A549 (cell line): ENCODE data around the gene DCLRE1B.

Experiments used
- CBX8 ChIP-seq: fragments of 200-600 bp; sonication (generic); IDR thresholded peaks from 2 replicates; pipeline ENCODE4 v1.6.1; 2016
- CEBPB ChIP-seq, 2 experiments: fragments of >200 bp in 1 of 2; sonication (Bioruptor Twin) in 1 of 2; formaldehyde crosslinking in 1 of 2; IDR thresholded peaks; 2 replicates each; pipeline ENCODE4 v1.6.1; 2012 to 2016
- EP300 ChIP-seq, 2 experiments: fragments of >200 bp; sonication (Bioruptor Twin); formaldehyde crosslinking; IDR thresholded peaks; 2 replicates in 1 of 2; 3 replicates in 1 of 2; pipeline ENCODE4 v1.6.1; 2016 to 2017
- FOSL2 ChIP-seq, 2 experiments: fragments of 450-650 bp in 1 of 2; fragments of >200 bp in 1 of 2; sonication (Bioruptor Twin) in 1 of 2; formaldehyde crosslinking; IDR thresholded peaks; 2 replicates each; pipeline versions ENCODE4 v1.5.0 to v1.6.1; 2016 to 2020; ENCODE audit warnings: mild to moderate bottlenecking in 1 of 2, moderate library complexity in 1 of 2
- HDAC2 ChIP-seq: fragments of 200-600 bp; sonication (generic); IDR thresholded peaks from 2 replicates; pipeline ENCODE4 v1.6.1; 2016
- NFE2L2 ChIP-seq: fragments of 150-350 bp; conservative IDR thresholded peaks from 2 replicates; pipeline ENCODE4 v1.6.1; 2014; ENCODE audit warnings: low read length
- RFX5 ChIP-seq: fragments of 450-650 bp; IDR thresholded peaks from 2 replicates; pipeline ENCODE4 v1.7.1; 2014; ENCODE audit warnings: antibody characterized with exemption, mild to moderate bottlenecking, moderate library complexity
- TP53 ChIP-seq: fragments of 250-450 bp; sonication (Bioruptor Pico); IDR thresholded peaks from 2 replicates; pipeline ENCODE4 v1.5.0; 2021; ENCODE audit warnings: mild to moderate bottlenecking, moderate library complexity
- TF ChIP-seq, protein P1 (sequence below): fragments of >200 bp; sonication (Bioruptor Twin); formaldehyde crosslinking; IDR thresholded peaks from 3 replicates; pipeline ENCODE4 v1.5.1; 2016
- TF ChIP-seq, protein P2 (sequence below): fragments of 150-350 bp; IDR thresholded peaks from 2 replicates; pipeline ENCODE4 v1.6.1; 2014; ENCODE audit warnings: low read depth, mild to moderate bottlenecking, low read length
- TF ChIP-seq, protein P3 (sequence below): IDR thresholded peaks from 2 replicates; pipeline ENCODE4 v1.6.1; 2012; ENCODE audit warnings: low read depth, borderline replicate concordance
- TF ChIP-seq, protein P4 (sequence below): fragments of 250-450 bp; sonication (Bioruptor Pico); IDR thresholded peaks from 2 replicates; pipeline ENCODE4 v1.5.0; 2021; ENCODE audit warnings: mild to moderate bottlenecking, moderate library complexity, borderline replicate concordance
- TF ChIP-seq, protein P5 (sequence below): fragments of 250-450 bp; sonication (Bioruptor Pico); IDR thresholded peaks from 2 replicates; pipeline ENCODE4 v1.5.0; 2020; ENCODE audit warnings: low read depth, mild to moderate bottlenecking, moderate library complexity

DNA sequence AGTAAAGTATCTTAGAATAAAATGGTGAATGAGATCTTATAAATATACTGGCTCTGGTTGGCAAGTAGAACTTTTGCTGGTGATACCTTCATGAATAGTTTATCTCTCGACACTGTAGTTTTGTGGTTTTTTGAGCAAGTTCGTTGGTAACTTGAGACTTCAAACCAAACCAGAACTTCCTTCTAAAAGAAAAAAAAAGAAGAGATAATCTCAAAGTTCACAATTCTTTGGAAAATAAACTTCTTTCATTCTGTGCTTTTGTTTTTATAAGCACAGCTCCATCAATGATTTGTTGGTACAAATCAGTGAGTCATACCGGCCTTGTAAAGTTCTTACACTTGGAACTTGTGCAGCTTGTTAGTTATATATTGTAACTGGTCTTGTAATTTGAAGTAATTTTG lies 26.3 kb downstream of the DCLRE1B start:
- TF ChIP-seq, protein P1, sequence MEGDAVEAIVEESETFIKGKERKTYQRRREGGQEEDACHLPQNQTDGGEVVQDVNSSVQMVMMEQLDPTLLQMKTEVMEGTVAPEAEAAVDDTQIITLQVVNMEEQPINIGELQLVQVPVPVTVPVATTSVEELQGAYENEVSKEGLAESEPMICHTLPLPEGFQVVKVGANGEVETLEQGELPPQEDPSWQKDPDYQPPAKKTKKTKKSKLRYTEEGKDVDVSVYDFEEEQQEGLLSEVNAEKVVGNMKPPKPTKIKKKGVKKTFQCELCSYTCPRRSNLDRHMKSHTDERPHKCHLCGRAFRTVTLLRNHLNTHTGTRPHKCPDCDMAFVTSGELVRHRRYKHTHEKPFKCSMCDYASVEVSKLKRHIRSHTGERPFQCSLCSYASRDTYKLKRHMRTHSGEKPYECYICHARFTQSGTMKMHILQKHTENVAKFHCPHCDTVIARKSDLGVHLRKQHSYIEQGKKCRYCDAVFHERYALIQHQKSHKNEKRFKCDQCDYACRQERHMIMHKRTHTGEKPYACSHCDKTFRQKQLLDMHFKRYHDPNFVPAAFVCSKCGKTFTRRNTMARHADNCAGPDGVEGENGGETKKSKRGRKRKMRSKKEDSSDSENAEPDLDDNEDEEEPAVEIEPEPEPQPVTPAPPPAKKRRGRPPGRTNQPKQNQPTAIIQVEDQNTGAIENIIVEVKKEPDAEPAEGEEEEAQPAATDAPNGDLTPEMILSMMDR, result no peak
- TF ChIP-seq, protein P2, sequence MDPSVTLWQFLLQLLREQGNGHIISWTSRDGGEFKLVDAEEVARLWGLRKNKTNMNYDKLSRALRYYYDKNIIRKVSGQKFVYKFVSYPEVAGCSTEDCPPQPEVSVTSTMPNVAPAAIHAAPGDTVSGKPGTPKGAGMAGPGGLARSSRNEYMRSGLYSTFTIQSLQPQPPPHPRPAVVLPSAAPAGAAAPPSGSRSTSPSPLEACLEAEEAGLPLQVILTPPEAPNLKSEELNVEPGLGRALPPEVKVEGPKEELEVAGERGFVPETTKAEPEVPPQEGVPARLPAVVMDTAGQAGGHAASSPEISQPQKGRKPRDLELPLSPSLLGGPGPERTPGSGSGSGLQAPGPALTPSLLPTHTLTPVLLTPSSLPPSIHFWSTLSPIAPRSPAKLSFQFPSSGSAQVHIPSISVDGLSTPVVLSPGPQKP, result no peak
- TF ChIP-seq CBX8 (no peak), CEBPB (IDR thresholded peaks at IDR 0.05) (no peak), EP300 (IDR thresholded peaks at IDR 0.05) (no peak), HDAC2 (no peak), NFE2L2 (no peak), RFX5 (no peak), FOSL2 (IDR thresholded peaks at IDR 0.05) (no peak), FOSL2 (CRISPR knock-in tag; IDR thresholded peaks at IDR 0.05) (no peak), TP53 (no peak)
- TF ChIP-seq, protein P3, sequence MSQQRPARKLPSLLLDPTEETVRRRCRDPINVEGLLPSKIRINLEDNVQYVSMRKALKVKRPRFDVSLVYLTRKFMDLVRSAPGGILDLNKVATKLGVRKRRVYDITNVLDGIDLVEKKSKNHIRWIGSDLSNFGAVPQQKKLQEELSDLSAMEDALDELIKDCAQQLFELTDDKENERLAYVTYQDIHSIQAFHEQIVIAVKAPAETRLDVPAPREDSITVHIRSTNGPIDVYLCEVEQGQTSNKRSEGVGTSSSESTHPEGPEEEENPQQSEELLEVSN, result no peak
- TF ChIP-seq, protein P4, sequence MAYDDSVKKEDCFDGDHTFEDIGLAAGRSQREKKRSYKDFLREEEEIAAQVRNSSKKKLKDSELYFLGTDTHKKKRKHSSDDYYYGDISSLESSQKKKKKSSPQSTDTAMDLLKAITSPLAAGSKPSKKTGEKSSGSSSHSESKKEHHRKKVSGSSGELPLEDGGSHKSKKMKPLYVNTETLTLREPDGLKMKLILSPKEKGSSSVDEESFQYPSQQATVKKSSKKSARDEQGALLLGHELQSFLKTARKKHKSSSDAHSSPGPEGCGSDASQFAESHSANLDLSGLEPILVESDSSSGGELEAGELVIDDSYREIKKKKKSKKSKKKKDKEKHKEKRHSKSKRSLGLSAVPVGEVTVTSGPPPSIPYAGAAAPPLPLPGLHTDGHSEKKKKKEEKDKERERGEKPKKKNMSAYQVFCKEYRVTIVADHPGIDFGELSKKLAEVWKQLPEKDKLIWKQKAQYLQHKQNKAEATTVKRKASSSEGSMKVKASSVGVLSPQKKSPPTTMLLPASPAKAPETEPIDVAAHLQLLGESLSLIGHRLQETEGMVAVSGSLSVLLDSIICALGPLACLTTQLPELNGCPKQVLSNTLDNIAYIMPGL, result no peak
- TF ChIP-seq, protein P5, sequence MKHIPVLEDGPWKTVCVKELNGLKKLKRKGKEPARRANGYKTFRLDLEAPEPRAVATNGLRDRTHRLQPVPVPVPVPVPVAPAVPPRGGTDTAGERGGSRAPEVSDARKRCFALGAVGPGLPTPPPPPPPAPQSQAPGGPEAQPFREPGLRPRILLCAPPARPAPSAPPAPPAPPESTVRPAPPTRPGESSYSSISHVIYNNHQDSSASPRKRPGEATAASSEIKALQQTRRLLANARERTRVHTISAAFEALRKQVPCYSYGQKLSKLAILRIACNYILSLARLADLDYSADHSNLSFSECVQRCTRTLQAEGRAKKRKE (CRISPR knock-in tag), result no peak
